Measurements from ENCODE around the gene RORB.

Gene RORB

GRCh38 chr9:74672237-74672636 is 175.1 kb downstream of the RORB start:
- no peak for DNase-seq (ENCODE audit: low read depth, low spot score)
- no peaks in the 10 kb centered on the region for H3K36me3 ChIP-seq (ENCODE audit: insufficient read depth, low read length)

GRCh38 chr9:74674077-74674476 is 176.9 kb downstream of the RORB start:
- no peaks in the 10 kb centered on the region for H3K9me3 ChIP-seq (ENCODE audit: low read depth, low read length)
- no peaks in the 10 kb centered on the region for H3K36me3 ChIP-seq (ENCODE audit: insufficient read depth, low read length)
- no peak for DNase-seq (ENCODE audit: low read depth, low spot score)
- H3K4me3 ChIP-seq, result no peak overlapping the region
- no peak overlapping the region for H3K27ac ChIP-seq
- H3K9ac ChIP-seq (ENCODE audit: insufficient read length), result no peak overlapping the region
- TF ChIP-seq POLR2AphosphoS5 (IDR thresholded peaks at IDR 0.05; ENCODE audit: borderline replicate concordance, low read depth, low read length) (no peak), FOXP2 (optimal IDR thresholded peaks at IDR 0.05; ENCODE audit: control extremely low read depth, extremely low read length, insufficient read depth) (no peak), EZH2 (IDR thresholded peaks at IDR 0.05) (no peak)

More at GRCh38 chr9:74672237-74672636, 175.1 kb downstream of the RORB start:
- Histone ChIP-seq H3K9me3 (ENCODE audit: low read depth, low read length) (no peaks in the 10 kb centered on the region), H3K4me3 (no peak overlapping the region), H3K9ac (ENCODE audit: insufficient read length) (no peak overlapping the region), H3K27ac (no peak overlapping the region)
- no peak for TF ChIP-seq POLR2AphosphoS5 (IDR thresholded peaks at IDR 0.05; ENCODE audit: borderline replicate concordance, low read depth, low read length)
- TF ChIP-seq EZH2 (IDR thresholded peaks at IDR 0.05), result no peak
- no peak for TF ChIP-seq FOXP2 (optimal IDR thresholded peaks at IDR 0.05; ENCODE audit: control extremely low read depth, extremely low read length, insufficient read depth)

GRCh38 chr9:74681906-74682305 is 184.8 kb downstream of the RORB start:
- Histone ChIP-seq H3K9ac (ENCODE audit: insufficient read length) (no peak overlapping the region), H3K36me3 (ENCODE audit: insufficient read depth, low read length) (no peaks in the 10 kb centered on the region), H3K27ac (no peak overlapping the region), H3K4me3 (no peak overlapping the region), H3K9me3 (ENCODE audit: low read depth, low read length) (no peaks in the 10 kb centered on the region)
- no peak for TF ChIP-seq EZH2 (IDR thresholded peaks at IDR 0.05)
- no peak for TF ChIP-seq POLR2AphosphoS5 (IDR thresholded peaks at IDR 0.05; ENCODE audit: borderline replicate concordance, low read depth, low read length)
- TF ChIP-seq FOXP2 (optimal IDR thresholded peaks at IDR 0.05; ENCODE audit: control extremely low read depth, extremely low read length, insufficient read depth), result no peak
- DNase-seq (ENCODE audit: low read depth, low spot score), result no peak

GRCh38 chr9:74683322-74683721 is 186.2 kb downstream of the RORB start:
- Histone ChIP-seq H3K9ac (ENCODE audit: insufficient read length) (no peak overlapping the region), H3K4me3 (no peak overlapping the region), H3K27ac (no peak overlapping the region), H3K9me3 (ENCODE audit: low read depth, low read length) (no peaks in the 10 kb centered on the region), H3K36me3 (ENCODE audit: insufficient read depth, low read length) (no peaks in the 10 kb centered on the region)
- TF ChIP-seq EZH2 (IDR thresholded peaks at IDR 0.05) (no peak), POLR2AphosphoS5 (IDR thresholded peaks at IDR 0.05; ENCODE audit: borderline replicate concordance, low read depth, low read length) (no peak), FOXP2 (optimal IDR thresholded peaks at IDR 0.05; ENCODE audit: control extremely low read depth, extremely low read length, insufficient read depth) (no peak)
- DNase-seq (ENCODE audit: low read depth, low spot score), result no peak

- no peak overlapping the region for H3K27ac ChIP-seq
- no peaks in the 10 kb centered on the region for H3K9me3 ChIP-seq (ENCODE audit: low read depth, low read length)
- TF ChIP-seq FOXP2 (optimal IDR thresholded peaks at IDR 0.05; ENCODE audit: control extremely low read depth, extremely low read length, insufficient read depth) (no peak), POLR2AphosphoS5 (IDR thresholded peaks at IDR 0.05; ENCODE audit: borderline replicate concordance, low read depth, low read length) (no peak), EZH2 (IDR thresholded peaks at IDR 0.05) (no peak)
- no peak overlapping the region for H3K9ac ChIP-seq (ENCODE audit: insufficient read length)
- no peaks in the 10 kb centered on the region for H3K36me3 ChIP-seq (ENCODE audit: insufficient read depth, low read length)
- H3K4me3 ChIP-seq, result no peak overlapping the region
- DNase-seq (ENCODE audit: low read depth, low spot score), result no peak
Observed at GRCh38 chr9:74691058-74691457, 193.9 kb downstream of the RORB start.

- H3K9me3 ChIP-seq (ENCODE audit: low read depth, low read length), result no peaks in the 10 kb centered on the region
- H3K9ac ChIP-seq (ENCODE audit: insufficient read length), result no peak overlapping the region
- H3K36me3 ChIP-seq (ENCODE audit: insufficient read depth, low read length), result no peaks in the 10 kb centered on the region
- H3K27ac ChIP-seq, result no peak overlapping the region
- H3K4me3 ChIP-seq, result no peak overlapping the region
- DNase-seq (ENCODE audit: low read depth, low spot score), result no peak
- TF ChIP-seq FOXP2 (optimal IDR thresholded peaks at IDR 0.05; ENCODE audit: control extremely low read depth, extremely low read length, insufficient read depth) (no peak), POLR2AphosphoS5 (IDR thresholded peaks at IDR 0.05; ENCODE audit: borderline replicate concordance, low read depth, low read length) (no peak), EZH2 (IDR thresholded peaks at IDR 0.05) (no peak)
Observed at GRCh38 chr9:74696520-74696919, 199.4 kb downstream of the RORB start.

- TF ChIP-seq FOXP2 (optimal IDR thresholded peaks at IDR 0.05; ENCODE audit: control extremely low read depth, extremely low read length, insufficient read depth) (no peak), EZH2 (IDR thresholded peaks at IDR 0.05) (no peak), POLR2AphosphoS5 (IDR thresholded peaks at IDR 0.05; ENCODE audit: borderline replicate concordance, low read depth, low read length) (no peak)
Observed at GRCh38 chr9:74697535-74697934, 200.4 kb downstream of the RORB start.

GRCh38 chr9:74711341-74711740 is 214.2 kb downstream of the RORB start:
- H3K27ac ChIP-seq, result no peak overlapping the region
- H3K4me3 ChIP-seq, result no peak overlapping the region
- no peaks in the 10 kb centered on the region for H3K36me3 ChIP-seq (ENCODE audit: insufficient read depth, low read length)
- no peak for DNase-seq (ENCODE audit: low read depth, low spot score)
- no peak for TF ChIP-seq POLR2AphosphoS5 (IDR thresholded peaks at IDR 0.05; ENCODE audit: borderline replicate concordance, low read depth, low read length)
- TF ChIP-seq EZH2 (IDR thresholded peaks at IDR 0.05), result no peak
- TF ChIP-seq FOXP2 (optimal IDR thresholded peaks at IDR 0.05; ENCODE audit: control extremely low read depth, extremely low read length, insufficient read depth), result no peak
- H3K9me3 ChIP-seq (ENCODE audit: low read depth, low read length), result no peaks in the 10 kb centered on the region
- H3K9ac ChIP-seq (ENCODE audit: insufficient read length), result no peak overlapping the region

More at GRCh38 chr9:74697535-74697934, 200.4 kb downstream of the RORB start:
- DNase-seq (ENCODE audit: low read depth, low spot score), result no peak
- H3K9me3 ChIP-seq (ENCODE audit: low read depth, low read length), result no peaks in the 10 kb centered on the region
- no peak overlapping the region for H3K4me3 ChIP-seq
- no peaks in the 10 kb centered on the region for H3K36me3 ChIP-seq (ENCODE audit: insufficient read depth, low read length)
- no peak overlapping the region for H3K9ac ChIP-seq (ENCODE audit: insufficient read length)
- H3K27ac ChIP-seq, result no peak overlapping the region

GRCh38 chr9:74718709-74719108 is 221.6 kb downstream of the RORB start:
- Histone ChIP-seq H3K9ac (ENCODE audit: insufficient read length) (no peak overlapping the region), H3K36me3 (ENCODE audit: insufficient read depth, low read length) (no peaks in the 10 kb centered on the region), H3K9me3 (ENCODE audit: low read depth, low read length) (no peaks in the 10 kb centered on the region), H3K27ac (no peak overlapping the region), H3K4me3 (no peak overlapping the region)
- no peak for TF ChIP-seq POLR2AphosphoS5 (IDR thresholded peaks at IDR 0.05; ENCODE audit: borderline replicate concordance, low read depth, low read length)
- no peak for DNase-seq (ENCODE audit: low read depth, low spot score)

Data from SK-N-MC (cell line).